Measurements from ENCODE around the gene WDFY1. TPM values are rescaled to one million over a fixed set of nuclear protein-coding genes. Genes with fewer than 3 reads are reported as not detected.

WDFY1 gene
- total RNA-seq, 1 donor from 2014 or later: 77.0 TPM

GRCh38 chr2:223847410-223847809 is 97.7 kb downstream of the WDFY1 start:
- POLR2A ChIA-PET: interaction anchor here (1.3 kb wide), 1 partner anchor 12 kb away, joined by 3 read pairs; no protein-coding TSS in a partner anchor
- H3K9me3 Mint-ChIP-seq: peaks cover 7% of the 10 kb centered on the region
- H3K4me1 Mint-ChIP-seq: peaks cover 10% of the 10 kb centered on the region
- H3K27ac Mint-ChIP-seq: no peak overlapping the region
- H3K36me3 Mint-ChIP-seq (ENCODE audit: low read depth): peaks cover 36% of the 10 kb centered on the region
- CTCF ChIA-PET: interaction anchor here (0.7 to 0.8 kb wide), 2 partner anchors 79 to 123 kb away, joined by 3 read pairs; no protein-coding TSS in a partner anchor
- H3K4me3 Mint-ChIP-seq: no peak overlapping the region
- DNase-seq (no peak), ATAC-seq (ENCODE audit: low read depth) (no peak)
- TF ChIP-seq CTCF (IDR thresholded peaks at IDR 0.05): no peak
- no peaks in the 10 kb centered on the region for H3K27me3 Mint-ChIP-seq
- intact Hi-C loops (cut with micrococcal nuclease): no loop called here

- POLR2A ChIA-PET: no interaction called here
- Mint-ChIP-seq H3K9me3 (peaks cover 7% of the 10 kb centered on the region), H3K27ac (no peak overlapping the region), H3K36me3 (ENCODE audit: low read depth) (peaks cover 35% of the 10 kb centered on the region), H3K27me3 (no peaks in the 10 kb centered on the region), H3K4me1 (peaks cover 11% of the 10 kb centered on the region), H3K4me3 (no peak overlapping the region)
- DNase-seq (no peak), ATAC-seq (ENCODE audit: low read depth) (no peak)
- CTCF ChIA-PET: no interaction called here
- intact Hi-C loops (cut with micrococcal nuclease): no loop called here
- no peak for TF ChIP-seq CTCF (IDR thresholded peaks at IDR 0.05)
Measured at GRCh38 chr2:223846515-223846914, 98.6 kb downstream of the WDFY1 start.

GRCh38 chr2:223841436-223842190 is 103.5 kb downstream of the WDFY1 start:
- DNase-seq: no peak
- intact Hi-C loops (cut with micrococcal nuclease): no loop called here
- Mint-ChIP-seq H3K9me3 (no peaks in the 10 kb centered on the region), H3K4me1 (peaks cover 34% of the 10 kb centered on the region), H3K4me3 (no peak overlapping the region), H3K27ac (peak overlapping the region; percentile 81), H3K27me3 (no peaks in the 10 kb centered on the region), H3K36me3 (ENCODE audit: low read depth) (peaks cover 5% of the 10 kb centered on the region)
- POLR2A ChIA-PET: interaction anchor here (0.7 to 8.2 kb wide), 2 partner anchors 26 to 54 kb away, joined by 3 to 80 read pairs; no protein-coding TSS in a partner anchor
- TF ChIP-seq CTCF (IDR thresholded peaks at IDR 0.05): no peak
- no peak for ATAC-seq (ENCODE audit: low read depth)
- CTCF ChIA-PET: no interaction called here

- TF ChIP-seq CTCF (IDR thresholded peaks at IDR 0.05): no peak
- Mint-ChIP-seq H3K9me3 (no peaks in the 10 kb centered on the region), H3K4me1 (peaks cover 64% of the 10 kb centered on the region), H3K27ac (peak within 1 kb of the TSS; percentile 96), H3K36me3 (ENCODE audit: low read depth) (peaks cover 25% of the 10 kb centered on the region), H3K4me3 (peak within 1 kb of the TSS; percentile 99), H3K27me3 (no peaks in the 10 kb centered on the region)
- intact Hi-C loops (cut with micrococcal nuclease): loop anchor here (1.0 to 5.0 kb wide), 8 partner anchors 17 to 975 kb away; partner anchors contain the start of genes ACSL3, CUL3 and MRPL44
- POLR2A ChIA-PET: interaction anchor here (0.6 to 8.2 kb wide), 13 partner anchors 14 to 188 kb away, joined by 3 to 80 read pairs (median 6); partner anchors contain the start of gene WDFY1
- peak; percentile 75 for ATAC-seq (ENCODE audit: low read depth)
- DNase-seq: peak; percentile 76
- CTCF ChIA-PET: interaction anchor here (0.6 to 1.5 kb wide), 5 partner anchors 22 to 156 kb away, joined by 3 to 5 read pairs (median 3); no protein-coding TSS in a partner anchor
Measured at GRCh38 chr2:223837287-223838061, 107.7 kb downstream of the WDFY1 start, which contains the start of gene AP1S3. AP1S3 (minus strand) TSS chr2:223837582; CDS start chr2:223837450, 132 bp downstream.
